ENCODE results near the gene FANCC.

FANCC gene

GRCh38 chr9:95250462-95251221, 66.9 kb downstream of the FANCC start:
- Histone ChIP-seq H3K27me3 (ENCODE audit: control insufficient read depth in 1 of 2, insufficient read depth in 2 of 2, low read length in 2 of 2) (no peaks in the 10 kb centered on the region), H3K4me1 (ENCODE audit: insufficient read depth, low read length) (peaks cover 5% of the 10 kb centered on the region), H3K27ac (ENCODE audit: low read depth, low read length) (no peak overlapping the region), H3K4me3 (ENCODE audit: low read depth in 1 of 2, low read length in 2 of 2) (no peak overlapping the region), H3K36me3 (ENCODE audit: insufficient read depth, low read length) (no peaks in the 10 kb centered on the region), H3K9me3 (ENCODE audit: low read length) (no peaks in the 10 kb centered on the region), H3K9ac (ENCODE audit: low read length) (no peak overlapping the region)

GRCh38 chr9:95249986-95250385, 67.5 kb downstream of the FANCC start:
- peaks cover 5% of the 10 kb centered on the region for H3K4me1 ChIP-seq (ENCODE audit: insufficient read depth, low read length)
- H3K9me3 ChIP-seq (ENCODE audit: low read length) = no peaks in the 10 kb centered on the region
- no peaks in the 10 kb centered on the region for H3K36me3 ChIP-seq (ENCODE audit: insufficient read depth, low read length)
- no peak overlapping the region for H3K4me3 ChIP-seq (ENCODE audit: low read depth in 1 of 2, low read length in 2 of 2)
- H3K27me3 ChIP-seq (ENCODE audit: control insufficient read depth in 1 of 2, insufficient read depth in 2 of 2, low read length in 2 of 2) = no peaks in the 10 kb centered on the region
- H3K27ac ChIP-seq (ENCODE audit: low read depth, low read length) = no peak overlapping the region
- no peak overlapping the region for H3K9ac ChIP-seq (ENCODE audit: low read length)

DNA sequence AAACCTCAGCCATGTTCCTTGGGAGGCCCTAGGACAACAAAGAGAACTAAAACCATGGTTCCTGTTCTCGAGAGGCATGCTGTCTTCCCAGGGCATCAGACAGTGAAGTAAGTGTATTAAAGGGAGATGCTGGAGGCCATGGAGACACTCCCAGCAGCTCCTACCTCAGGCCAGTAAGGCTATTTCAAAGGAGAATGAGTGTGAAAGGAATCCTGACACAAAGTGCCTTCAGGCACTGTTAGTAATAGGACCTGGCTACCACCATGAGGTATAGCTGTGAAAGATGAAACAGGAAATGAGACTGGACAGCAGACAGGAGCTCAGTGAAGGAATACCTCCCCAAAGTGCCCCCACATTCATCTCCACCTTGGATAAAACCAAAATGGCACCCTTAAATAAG, 71.0 kb downstream of the FANCC start:
- Histone ChIP-seq H3K9ac (ENCODE audit: low read length) (no peak overlapping the region), H3K27me3 (ENCODE audit: control insufficient read depth in 1 of 2, insufficient read depth in 2 of 2, low read length in 2 of 2) (no peaks in the 10 kb centered on the region), H3K9me3 (ENCODE audit: low read length) (no peaks in the 10 kb centered on the region), H3K27ac (ENCODE audit: low read depth, low read length) (no peak overlapping the region), H3K36me3 (ENCODE audit: insufficient read depth, low read length) (no peaks in the 10 kb centered on the region), H3K4me3 (ENCODE audit: low read depth in 1 of 2, low read length in 2 of 2) (no peak overlapping the region), H3K4me1 (ENCODE audit: insufficient read depth, low read length) (peaks cover 5% of the 10 kb centered on the region)

DNA sequence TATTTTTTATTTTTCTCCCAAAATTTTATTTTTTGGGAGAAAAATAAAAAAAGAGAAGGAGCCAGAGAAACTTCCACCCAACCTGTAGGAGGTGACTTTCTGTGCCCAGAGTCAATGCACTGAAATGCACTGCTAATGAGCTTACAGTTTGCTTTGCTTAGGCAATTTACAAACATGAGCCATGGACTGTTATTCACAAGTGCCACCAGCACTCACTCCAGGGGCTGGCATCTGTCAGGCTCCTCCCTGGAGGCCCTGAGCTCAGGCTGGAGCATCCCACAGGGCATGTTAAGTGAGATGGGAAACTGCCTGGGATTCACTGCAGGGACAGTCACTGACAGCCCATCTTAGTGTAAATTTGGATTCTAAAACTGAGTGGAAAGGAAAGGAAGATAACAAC, 74.9 kb downstream of the FANCC start:
- Histone ChIP-seq H3K9ac (ENCODE audit: low read length) (no peak overlapping the region), H3K4me1 (ENCODE audit: insufficient read depth, low read length) (no peaks in the 10 kb centered on the region), H3K9me3 (ENCODE audit: low read length) (no peaks in the 10 kb centered on the region), H3K27me3 (ENCODE audit: control insufficient read depth in 1 of 2, insufficient read depth in 2 of 2, low read length in 2 of 2) (no peaks in the 10 kb centered on the region), H3K27ac (ENCODE audit: low read depth, low read length) (no peak overlapping the region), H3K4me3 (ENCODE audit: low read depth in 1 of 2, low read length in 2 of 2) (no peak overlapping the region), H3K36me3 (ENCODE audit: insufficient read depth, low read length) (no peaks in the 10 kb centered on the region)

DNA sequence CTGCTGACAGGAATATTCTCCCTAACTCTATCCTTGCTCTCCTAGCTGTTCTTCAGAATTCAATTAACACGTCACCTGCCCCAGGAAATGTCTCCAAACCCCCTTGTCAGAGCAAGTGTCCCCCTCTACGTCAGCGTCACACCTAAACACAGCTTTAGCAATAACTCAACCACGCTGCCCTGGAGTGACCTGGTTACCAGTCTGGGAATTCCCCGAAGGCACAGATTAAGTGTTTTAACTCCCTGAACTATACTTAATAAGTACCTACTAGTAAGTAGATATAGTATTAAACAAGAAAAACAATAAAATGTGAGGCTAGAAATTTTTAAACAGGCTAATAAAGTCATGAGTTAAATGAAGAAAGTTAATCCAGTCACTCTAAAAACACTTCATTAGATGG, 78.4 kb downstream of the FANCC start:
- no peaks in the 10 kb centered on the region for H3K9me3 ChIP-seq (ENCODE audit: low read length)
- no peaks in the 10 kb centered on the region for H3K36me3 ChIP-seq (ENCODE audit: insufficient read depth, low read length)
- H3K4me1 ChIP-seq (ENCODE audit: insufficient read depth, low read length) = no peaks in the 10 kb centered on the region
- no peaks in the 10 kb centered on the region for H3K27me3 ChIP-seq (ENCODE audit: control insufficient read depth in 1 of 2, insufficient read depth in 2 of 2, low read length in 2 of 2)
- no peak overlapping the region for H3K27ac ChIP-seq (ENCODE audit: low read depth, low read length)
- H3K4me3 ChIP-seq (ENCODE audit: low read depth in 1 of 2, low read length in 2 of 2) = no peak overlapping the region
- no peak overlapping the region for H3K9ac ChIP-seq (ENCODE audit: low read length)

DNA sequence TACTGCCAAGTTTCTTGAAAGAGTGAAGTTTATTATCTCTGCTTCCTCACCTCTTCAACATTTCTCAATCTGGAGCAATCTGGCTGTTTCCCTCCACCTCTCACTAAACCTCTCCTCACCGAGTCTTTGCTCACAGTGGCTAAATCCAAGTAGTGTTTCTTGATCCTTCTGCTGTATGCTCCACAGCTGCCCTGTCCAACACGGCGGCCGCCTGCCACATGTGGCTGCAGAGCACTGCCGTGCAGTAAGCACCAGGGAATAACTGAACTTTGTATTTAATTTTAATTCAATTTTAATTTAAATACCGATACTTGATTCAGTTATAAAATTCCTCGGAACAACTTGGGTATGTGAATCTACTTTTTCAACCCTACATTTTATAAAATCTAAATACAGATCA, 80.2 kb downstream of the FANCC start:
- Histone ChIP-seq H3K4me3 (ENCODE audit: low read depth in 1 of 2, low read length in 2 of 2) (no peak overlapping the region), H3K27ac (ENCODE audit: low read depth, low read length) (no peak overlapping the region), H3K9me3 (ENCODE audit: low read length) (no peaks in the 10 kb centered on the region), H3K9ac (ENCODE audit: low read length) (no peak overlapping the region), H3K4me1 (ENCODE audit: insufficient read depth, low read length) (no peaks in the 10 kb centered on the region), H3K27me3 (ENCODE audit: control insufficient read depth in 1 of 2, insufficient read depth in 2 of 2, low read length in 2 of 2) (no peaks in the 10 kb centered on the region), H3K36me3 (ENCODE audit: insufficient read depth, low read length) (no peaks in the 10 kb centered on the region)

- no peak overlapping the region for H3K27ac ChIP-seq (ENCODE audit: low read depth, low read length)
These were observed 87.5 kb downstream of the FANCC start for GRCh38 chr9:95230046-95230445.

DNA sequence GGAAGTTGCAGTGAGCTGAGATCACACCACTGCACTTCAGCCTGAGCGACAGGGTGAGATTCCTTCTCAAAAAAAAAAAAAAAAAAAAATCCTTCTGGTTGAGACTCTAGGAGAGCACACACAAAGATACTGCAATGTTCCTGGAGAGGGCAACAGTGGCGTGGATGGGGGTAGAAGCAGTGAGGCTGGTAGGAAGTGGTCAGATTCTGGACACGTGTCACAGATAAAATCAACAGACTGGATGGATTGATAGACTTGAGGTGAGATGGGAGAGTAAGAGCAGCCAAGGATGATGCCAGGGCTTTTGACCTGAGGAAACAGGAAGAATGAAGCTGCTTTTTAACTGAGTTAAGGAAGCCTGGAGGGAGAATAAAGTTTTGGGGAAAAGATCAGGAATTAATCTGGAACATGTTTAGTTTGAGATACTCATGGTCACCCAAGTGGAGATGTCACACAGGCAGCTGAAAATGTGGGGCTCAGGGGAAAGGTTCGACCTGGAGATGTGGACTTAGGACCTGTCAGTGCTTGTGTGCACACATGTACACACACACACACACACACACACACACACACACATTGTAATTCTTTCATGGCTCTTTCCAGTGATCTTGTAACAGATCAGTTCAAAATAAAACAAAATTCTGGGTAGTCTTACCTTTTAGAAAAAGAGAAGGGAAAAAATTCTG, 88.1 kb downstream of the FANCC start:
- H3K36me3 ChIP-seq (ENCODE audit: insufficient read depth, low read length) = no peaks in the 10 kb centered on the region
- H3K4me3 ChIP-seq (ENCODE audit: low read depth in 1 of 2, low read length in 2 of 2) = no peak overlapping the region
- H3K27me3 ChIP-seq (ENCODE audit: control insufficient read depth in 1 of 2, insufficient read depth in 2 of 2, low read length in 2 of 2) = no peaks in the 10 kb centered on the region
- no peaks in the 10 kb centered on the region for H3K9me3 ChIP-seq (ENCODE audit: low read length)
- H3K9ac ChIP-seq (ENCODE audit: low read length) = no peak overlapping the region
- H3K4me1 ChIP-seq (ENCODE audit: insufficient read depth, low read length) = no peaks in the 10 kb centered on the region
- no peak overlapping the region for H3K27ac ChIP-seq (ENCODE audit: low read depth, low read length)

More at GRCh38 chr9:95230046-95230445, 87.5 kb downstream of the FANCC start:
- H3K27me3 ChIP-seq (ENCODE audit: control insufficient read depth in 1 of 2, insufficient read depth in 2 of 2, low read length in 2 of 2) = no peaks in the 10 kb centered on the region
- no peaks in the 10 kb centered on the region for H3K4me1 ChIP-seq (ENCODE audit: insufficient read depth, low read length)
- no peak overlapping the region for H3K9ac ChIP-seq (ENCODE audit: low read length)
- no peaks in the 10 kb centered on the region for H3K36me3 ChIP-seq (ENCODE audit: insufficient read depth, low read length)
- H3K9me3 ChIP-seq (ENCODE audit: low read length) = no peaks in the 10 kb centered on the region
- H3K4me3 ChIP-seq (ENCODE audit: low read depth in 1 of 2, low read length in 2 of 2) = no peak overlapping the region

GRCh38 chr9:95226921-95227320, 90.6 kb downstream of the FANCC start:
- Histone ChIP-seq H3K27me3 (ENCODE audit: control insufficient read depth in 1 of 2, insufficient read depth in 2 of 2, low read length in 2 of 2) (no peaks in the 10 kb centered on the region), H3K27ac (ENCODE audit: low read depth, low read length) (no peak overlapping the region), H3K4me1 (ENCODE audit: insufficient read depth, low read length) (no peaks in the 10 kb centered on the region), H3K4me3 (ENCODE audit: low read depth in 1 of 2, low read length in 2 of 2) (no peak overlapping the region), H3K9ac (ENCODE audit: low read length) (no peak overlapping the region), H3K36me3 (ENCODE audit: insufficient read depth, low read length) (no peaks in the 10 kb centered on the region), H3K9me3 (ENCODE audit: low read length) (no peaks in the 10 kb centered on the region)

GRCh38 chr9:95225726-95226106, 91.8 kb downstream of the FANCC start:
- no peaks in the 10 kb centered on the region for H3K36me3 ChIP-seq (ENCODE audit: insufficient read depth, low read length)
- H3K27ac ChIP-seq (ENCODE audit: low read depth, low read length) = no peak overlapping the region
- no peaks in the 10 kb centered on the region for H3K27me3 ChIP-seq (ENCODE audit: control insufficient read depth in 1 of 2, insufficient read depth in 2 of 2, low read length in 2 of 2)
- H3K4me3 ChIP-seq (ENCODE audit: low read depth in 1 of 2, low read length in 2 of 2) = no peak overlapping the region
- H3K9ac ChIP-seq (ENCODE audit: low read length) = no peak overlapping the region
- no peaks in the 10 kb centered on the region for H3K9me3 ChIP-seq (ENCODE audit: low read length)
- no peaks in the 10 kb centered on the region for H3K4me1 ChIP-seq (ENCODE audit: insufficient read depth, low read length)

DNA sequence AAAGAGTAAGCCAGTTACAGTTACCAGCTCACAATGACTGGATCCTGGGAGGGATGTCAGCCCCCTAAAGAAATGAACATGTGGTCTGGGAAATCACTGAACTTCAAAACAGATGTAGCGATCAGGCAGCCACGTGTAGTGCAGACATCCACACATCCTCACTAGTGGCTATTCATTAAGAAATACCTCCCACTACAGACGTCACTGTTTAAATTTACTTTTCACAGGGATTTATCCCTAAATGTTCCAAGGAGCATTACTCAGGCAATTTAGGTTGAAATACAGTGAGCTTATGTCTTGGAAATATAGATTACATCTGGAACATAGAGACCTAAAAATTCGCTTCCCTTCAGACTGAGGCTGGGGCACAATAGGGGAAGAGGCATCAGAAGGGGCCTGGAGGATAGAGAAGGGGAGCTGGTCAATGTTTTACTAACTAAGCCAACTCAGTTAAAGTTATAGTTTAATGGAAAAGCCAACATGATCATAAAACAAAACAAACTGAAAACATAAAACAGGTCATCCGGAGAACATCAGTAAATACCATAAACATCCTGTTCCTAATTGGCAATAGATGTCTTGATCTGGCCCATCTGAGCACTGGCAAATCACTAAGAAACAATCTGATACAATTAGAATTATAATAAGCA, 92.3 kb downstream of the FANCC start:
- Histone ChIP-seq H3K4me3 (ENCODE audit: low read depth in 1 of 2, low read length in 2 of 2) (no peak overlapping the region), H3K9me3 (ENCODE audit: low read length) (no peaks in the 10 kb centered on the region), H3K27ac (ENCODE audit: low read depth, low read length) (no peak overlapping the region), H3K36me3 (ENCODE audit: insufficient read depth, low read length) (no peaks in the 10 kb centered on the region), H3K27me3 (ENCODE audit: control insufficient read depth in 1 of 2, insufficient read depth in 2 of 2, low read length in 2 of 2) (no peaks in the 10 kb centered on the region), H3K4me1 (ENCODE audit: insufficient read depth, low read length) (no peaks in the 10 kb centered on the region), H3K9ac (ENCODE audit: low read length) (no peak overlapping the region)
